ENCODE results near the gene MPHOSPH6.
"Not testable (repeated sequence)": the region's sequence is repeated elsewhere in the genome, so short reads cannot be mapped to it uniquely, and the experiment has no call there.

Gene MPHOSPH6, protein sequence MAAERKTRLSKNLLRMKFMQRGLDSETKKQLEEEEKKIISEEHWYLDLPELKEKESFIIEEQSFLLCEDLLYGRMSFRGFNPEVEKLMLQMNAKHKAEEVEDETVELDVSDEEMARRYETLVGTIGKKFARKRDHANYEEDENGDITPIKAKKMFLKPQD

GRCh38 chr16:82169861-82170845 lies at the start of gene MPHOSPH6:
MPHOSPH6 (minus strand) TSS chr16:82170224; CDS start chr16:82170175, 49 bp downstream.
- peak; percentile 55 for DNase-seq

- DNase-seq: no peak
Measured at GRCh38 chr16:82219298-82219697, 49.3 kb upstream of the MPHOSPH6 start.

- DNase-seq: not testable (repeated sequence)
Measured at GRCh38 chr16:82209314-82209713, 39.3 kb upstream of the MPHOSPH6 start.

- DNase-seq: no peak
Measured at GRCh38 chr16:82203198-82203597, 33.2 kb upstream of the MPHOSPH6 start.

DNA sequence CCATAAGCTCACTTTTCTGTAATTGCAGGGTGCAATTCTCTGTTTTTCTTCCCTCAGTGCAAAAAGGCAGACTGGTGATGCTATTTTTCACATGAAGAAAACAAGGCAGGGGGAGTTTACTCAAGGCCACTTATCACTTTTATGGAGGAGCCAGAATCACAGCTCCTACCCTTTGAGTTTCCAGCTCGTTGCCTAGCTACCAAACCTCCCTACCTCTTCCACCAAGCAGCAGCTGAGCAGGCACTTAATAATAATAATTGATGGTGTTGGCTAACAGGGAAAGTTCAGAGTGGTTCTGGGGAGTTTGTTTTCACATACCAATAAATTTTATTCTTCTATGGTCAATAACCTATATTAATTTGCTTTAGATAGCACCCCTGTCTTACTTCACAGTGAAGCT lies 31.9 kb upstream of the MPHOSPH6 start:
- no peak for DNase-seq

GRCh38 chr16:82201351-82201750 lies 31.3 kb upstream of the MPHOSPH6 start:
- no peak for DNase-seq

DNA sequence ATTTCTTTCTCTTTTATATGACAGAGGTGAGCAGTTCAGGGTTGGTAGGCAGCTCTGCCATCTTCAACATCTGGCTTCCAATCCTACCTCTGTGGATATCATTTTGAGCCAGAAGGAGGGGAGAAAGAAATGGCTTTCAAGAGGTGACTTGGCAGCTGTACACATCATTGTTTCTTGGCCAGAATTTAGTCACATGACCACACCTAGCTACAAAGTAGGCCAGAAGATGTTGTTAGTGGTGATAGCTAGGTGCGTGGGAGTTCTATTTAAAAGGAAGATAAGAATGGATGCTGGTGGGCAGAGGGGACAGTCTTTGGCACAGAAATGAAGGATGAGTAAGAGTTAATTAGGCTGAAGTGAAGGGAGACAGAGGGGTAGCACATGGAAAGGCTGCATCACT lies 29.2 kb upstream of the MPHOSPH6 start:
- no peak for DNase-seq

DNA sequence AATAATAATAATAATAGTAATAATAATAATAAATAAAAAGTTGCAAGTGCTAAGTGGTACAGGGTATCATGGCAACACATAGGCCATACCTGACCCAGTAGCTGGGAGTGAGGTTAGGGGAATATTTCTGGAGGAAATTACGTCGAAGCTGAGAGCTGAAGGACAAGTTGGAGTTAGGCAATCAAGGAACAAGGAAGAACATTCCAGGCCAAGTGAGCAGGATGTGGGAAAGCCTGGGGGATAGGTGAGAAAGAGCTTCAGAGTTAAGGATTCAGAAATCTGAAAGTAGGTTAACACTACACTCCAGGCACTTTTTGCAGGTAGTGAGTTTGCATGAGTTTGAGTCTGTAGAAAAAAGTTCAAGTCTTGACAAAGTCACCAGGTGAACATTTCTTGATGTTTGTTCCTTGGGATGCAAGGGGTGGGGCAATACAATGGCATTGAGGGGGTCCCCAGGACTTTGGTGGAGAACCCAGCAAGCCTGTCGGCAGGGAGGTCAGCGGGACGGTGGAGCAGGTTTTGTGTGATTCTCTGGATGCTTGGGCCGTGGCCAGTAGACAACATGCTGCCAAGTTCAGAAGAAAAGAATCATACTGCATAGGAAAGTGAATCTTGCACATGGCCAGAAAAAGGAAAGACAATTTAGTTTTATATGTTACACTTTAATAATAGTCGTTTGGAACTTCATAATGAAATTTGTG lies 27.7 kb upstream of the MPHOSPH6 start:
- DNase-seq: no peak

DNA sequence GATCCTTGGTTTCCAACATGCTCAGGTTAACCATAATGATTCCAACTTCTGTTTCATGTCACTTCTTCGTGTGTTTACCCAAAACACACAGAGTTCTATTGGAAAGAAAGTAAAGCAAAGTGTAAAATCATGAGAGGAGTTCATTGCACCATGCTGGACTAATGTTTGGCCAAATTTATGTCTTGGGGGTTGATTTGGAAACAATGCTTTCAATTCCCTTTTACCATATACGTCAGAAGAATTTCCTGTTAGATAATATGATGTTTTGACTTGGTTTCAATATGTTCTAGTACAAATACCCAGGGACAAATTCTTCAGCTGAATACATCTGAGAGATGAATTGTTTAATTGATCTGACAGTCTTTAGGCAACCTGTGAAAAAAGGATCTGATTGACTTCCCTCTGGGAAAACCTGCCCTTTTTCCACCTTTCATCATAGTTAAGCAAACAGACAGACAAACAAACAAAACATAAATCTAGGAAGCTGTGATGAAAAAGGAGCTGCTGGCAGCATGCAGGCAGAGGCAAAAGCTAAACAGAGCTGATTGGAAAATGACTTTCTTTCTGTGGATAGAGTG lies 26.0 kb upstream of the MPHOSPH6 start:
- DNase-seq: no peak

GRCh38 chr16:82194086-82194485 lies 24.1 kb upstream of the MPHOSPH6 start:
- no peak for DNase-seq

GRCh38 chr16:82192665-82193064 lies 22.6 kb upstream of the MPHOSPH6 start:
- DNase-seq: no peak

DNA sequence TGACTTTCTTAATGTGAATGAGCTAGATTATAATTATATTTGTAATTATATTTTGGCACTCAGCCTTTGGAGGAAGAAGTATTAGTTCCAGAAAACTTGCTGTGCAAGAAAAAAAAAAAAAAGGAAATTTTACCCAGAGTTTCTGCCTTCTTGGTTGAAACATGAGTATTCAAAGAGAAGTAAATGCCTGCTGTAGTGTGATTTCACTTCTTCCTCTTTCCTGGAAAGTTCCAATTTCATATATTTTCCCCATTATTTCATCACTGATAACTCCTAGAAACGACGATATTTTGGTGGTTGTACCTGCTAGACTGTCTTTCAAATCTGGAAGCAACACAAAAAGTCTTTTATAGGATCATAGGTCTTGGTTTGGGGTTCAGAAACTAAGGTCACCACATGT lies 20.4 kb upstream of the MPHOSPH6 start:
- DNase-seq: no peak

- no peak for DNase-seq
Measured at GRCh38 chr16:82187829-82188228, 17.8 kb upstream of the MPHOSPH6 start.

DNA sequence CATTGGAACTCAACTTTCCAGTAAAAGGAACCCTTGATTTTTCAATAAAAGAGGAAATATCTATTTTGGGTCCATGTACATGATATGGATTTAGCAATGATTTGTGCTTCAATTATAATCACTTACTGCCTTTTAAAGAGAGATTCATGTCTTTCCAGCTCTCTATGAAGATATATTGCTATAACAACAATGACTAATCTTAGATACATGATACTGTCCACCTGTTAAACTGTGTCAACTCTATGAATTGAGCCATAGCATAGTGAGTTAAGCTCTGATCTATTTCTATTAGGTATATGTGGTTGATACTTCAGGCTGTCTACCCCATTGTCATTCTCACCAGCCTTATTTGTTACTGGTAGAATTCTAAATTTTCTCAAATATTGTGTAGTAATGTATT lies 15.0 kb upstream of the MPHOSPH6 start:
- no peak for DNase-seq

DNA sequence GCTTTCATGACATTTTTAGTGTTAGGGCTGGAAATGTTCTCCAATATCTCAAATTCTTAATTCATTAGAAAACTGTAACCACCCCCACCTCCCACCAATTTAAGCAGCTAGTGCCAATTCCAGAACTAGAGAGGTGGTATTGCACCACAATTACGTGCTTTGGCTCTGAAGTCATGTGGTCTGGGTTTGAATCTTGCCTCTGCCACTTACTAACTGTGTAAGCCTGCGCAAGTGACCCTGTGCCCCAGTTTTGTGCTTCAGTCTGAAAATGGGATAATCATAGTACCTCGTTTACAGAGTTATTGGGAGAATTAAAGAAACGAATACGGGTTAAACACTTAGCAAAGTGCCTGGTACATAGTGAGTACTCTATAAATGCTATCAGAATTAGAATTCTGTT lies 14.2 kb upstream of the MPHOSPH6 start:
- DNase-seq: no peak

- DNase-seq: no peak
Measured at GRCh38 chr16:82183004-82183397, 13.0 kb upstream of the MPHOSPH6 start.

DNA sequence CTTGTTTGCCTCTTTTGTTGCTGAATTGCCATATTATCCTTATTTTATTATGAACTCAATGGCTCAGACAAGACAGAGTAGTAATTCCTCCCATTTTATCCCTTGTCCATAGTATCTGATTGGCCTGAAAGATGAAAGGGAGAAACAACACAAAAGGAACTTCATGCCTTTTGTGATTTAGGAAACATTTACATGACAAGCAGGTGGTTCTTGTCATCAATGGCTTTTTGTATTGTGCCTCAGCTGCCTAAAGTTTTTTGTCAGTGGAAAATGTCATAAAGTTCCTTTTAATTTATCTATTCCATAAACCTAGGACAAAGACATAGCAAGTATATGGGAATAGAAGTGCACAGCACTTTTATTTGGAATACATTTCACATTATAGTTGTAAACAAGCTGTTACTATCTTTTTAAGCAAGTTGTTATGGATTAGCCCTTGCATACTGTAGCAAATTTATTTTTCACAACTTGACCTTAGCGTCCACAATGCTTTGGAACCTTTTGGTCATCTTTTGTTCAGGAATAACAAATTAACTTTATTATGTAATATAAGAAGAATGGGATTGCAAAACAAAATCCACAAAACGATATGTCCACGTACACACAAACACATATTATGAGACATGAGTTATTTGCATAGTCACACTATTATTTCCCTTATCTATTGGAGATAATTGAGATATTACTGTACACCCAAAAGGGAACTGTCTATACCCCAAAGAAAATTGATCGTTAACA lies 12.4 kb upstream of the MPHOSPH6 start:
- no peak for DNase-seq

DNA sequence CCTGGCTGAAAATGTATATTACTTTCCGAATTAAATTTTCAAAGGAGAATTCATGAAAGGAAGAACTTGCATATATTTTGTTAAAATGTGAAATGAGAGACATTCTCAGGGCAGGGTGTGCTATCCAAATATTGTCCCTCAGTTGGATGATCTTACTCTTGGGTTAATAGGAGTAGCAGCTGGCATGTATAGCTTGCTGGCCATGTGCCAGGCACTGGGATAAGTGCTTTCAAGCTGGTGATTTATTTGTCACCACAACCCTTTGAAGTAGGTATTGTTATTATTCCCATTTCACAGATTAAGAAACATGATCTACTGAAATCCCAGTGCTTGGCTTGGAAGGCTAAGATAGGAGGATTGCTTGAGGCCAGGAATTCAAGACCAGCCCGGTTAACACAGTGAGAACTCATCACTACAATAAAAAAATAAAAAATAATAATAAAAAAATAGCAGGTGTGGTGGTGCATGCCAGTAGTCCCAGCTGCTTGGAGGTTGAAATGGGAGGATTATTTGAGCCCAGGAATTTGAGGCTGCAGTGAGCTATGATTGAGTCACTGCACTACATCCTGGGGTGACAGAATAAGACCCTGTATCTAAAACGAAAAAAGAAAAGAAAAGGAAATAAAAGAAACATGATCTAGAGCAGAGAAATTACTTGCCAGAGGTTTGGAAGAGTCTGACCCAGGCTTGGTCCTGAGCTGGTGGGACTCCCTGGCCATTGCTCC lies 11.6 kb upstream of the MPHOSPH6 start:
- no peak for DNase-seq

DNA sequence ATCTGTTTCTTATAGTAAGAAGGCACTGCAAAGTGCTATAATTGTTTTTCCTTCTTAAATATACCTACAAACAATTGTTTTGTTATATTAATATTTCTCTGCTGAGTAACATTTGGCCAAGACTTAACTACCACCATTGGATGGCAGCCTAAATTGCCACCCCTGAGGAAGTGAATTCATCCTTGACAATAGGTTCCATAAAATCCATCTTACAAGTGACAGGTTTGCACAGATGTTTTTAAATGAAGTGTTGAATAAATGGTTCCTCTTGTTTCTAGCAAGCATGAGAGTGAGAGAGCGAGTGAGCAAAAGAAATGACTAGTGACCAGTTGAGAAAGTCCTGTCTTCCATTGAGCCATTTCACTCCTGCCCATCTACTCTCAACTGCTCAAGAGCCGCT lies 8.3 kb upstream of the MPHOSPH6 start:
- no peak for DNase-seq

DNA sequence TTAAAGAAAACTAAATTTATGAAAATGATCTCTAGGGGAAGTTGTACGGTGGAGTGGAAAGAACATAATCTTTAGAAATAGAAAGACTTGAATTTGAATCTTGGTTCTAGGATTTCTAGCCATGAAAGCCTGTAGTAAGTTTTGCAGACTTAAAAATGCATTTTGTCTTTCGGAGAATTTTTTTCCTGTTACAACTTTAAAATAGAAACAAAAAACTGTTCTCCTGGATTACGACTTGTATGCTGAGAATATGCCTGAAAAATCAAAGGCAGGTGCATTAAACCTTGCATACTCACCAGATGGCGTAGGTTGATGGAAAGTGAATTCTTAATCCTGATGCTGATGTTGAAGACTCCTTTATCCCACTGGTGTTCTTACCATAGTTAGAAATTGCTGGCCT lies 7.5 kb upstream of the MPHOSPH6 start:
- no peak for DNase-seq

DNA sequence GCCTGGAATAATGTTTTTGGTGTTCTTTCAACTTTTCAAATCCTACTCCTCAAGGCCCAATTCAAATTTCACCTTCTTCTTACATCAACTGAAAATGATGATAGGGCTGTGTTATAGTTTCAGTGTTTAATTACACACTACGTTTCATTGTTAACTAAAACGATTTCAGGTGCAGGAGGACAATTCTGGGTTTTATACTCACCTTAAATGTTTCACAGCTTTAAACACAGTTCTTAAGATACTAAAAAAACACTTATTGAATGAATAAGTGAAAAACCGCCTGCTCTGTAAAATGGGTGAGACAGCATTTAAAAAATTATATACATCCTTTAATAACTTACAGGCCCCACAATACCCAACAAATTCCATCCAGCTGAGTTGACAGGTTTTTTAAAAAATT lies 6.2 kb upstream of the MPHOSPH6 start:
- DNase-seq: no peak

GRCh38 chr16:82175627-82176026 lies 5.6 kb upstream of the MPHOSPH6 start:
- no peak for DNase-seq

Measured in kidney glomerular epithelial cell (primary cell).